PC-3 (cell line): ENCODE results near the gene FOXP1. TPM values are rescaled to one million over a fixed set of nuclear protein-coding genes. Genes with fewer than 3 reads are reported as not detected.

ENCODE experiments used
- ATAC-seq: fragments of 200-7000 bp; cut with Tn5 transposase; 2 replicates; pipeline ENCODE4 v1.9.1; 2020; ENCODE audit warnings: mild to moderate bottlenecking, moderate library complexity
- BruUV-seq: library from RNA; stranded (reverse); fragments of 400-500 nt; replicated peaks from 2 replicates; lab custom pipeline; 2021; lab: Mats Ljungman, UMichigan
- CTCF ChIA-PET: fragments of 300-600 bp; sonication (Branson Sonifier 250); formaldehyde crosslinking; loops from one replicate; lab custom pipeline; 2022; ENCODE audit warnings: antibody characterized with exemption; lab: Charles Lee
- POLR2A ChIA-PET: fragments of 300-600 bp; sonication (Branson Sonifier 250); formaldehyde crosslinking; loops from one replicate; lab custom pipeline; 2022; ENCODE audit warnings: antibody characterized with exemption; ENCODE audit not compliant: unreplicated experiment; lab: Charles Lee
- DNase-seq: peaks from one replicate; pipeline ENCODE4 v3.0.0-alpha.2; 2015
- H2AFZ ChIP-seq: fragments of 300-600 bp; sonication (generic); 2 replicates; pipeline ENCODE4 v1.6.0; 2016; ENCODE audit warnings: antibody characterized with exemption, low read length
- H3F3A ChIP-seq: fragments of 300-600 bp; sonication (generic); one replicate; pipeline ENCODE4 v1.6.0; 2017; ENCODE audit warnings: antibody characterized with exemption, low read length, control low read depth, mild to moderate bottlenecking; ENCODE audit not compliant: unreplicated experiment
- H3K27ac ChIP-seq: fragments of 300-600 bp; sonication (generic); 2 replicates; pipeline ENCODE4 v1.5.1; 2016; ENCODE audit warnings: mild to moderate bottlenecking, low read length
- H3K27me3 ChIP-seq: fragments of 300-600 bp; sonication (generic); 2 replicates; pipeline ENCODE4 v1.6.1; 2016; ENCODE audit warnings: low read length, mixed read lengths
- H3K36me3 ChIP-seq: fragments of 300-600 bp; sonication (generic); 2 replicates; pipeline ENCODE4 v1.6.1; 2016; ENCODE audit warnings: low read depth, mixed run types, low read length, mixed read lengths
- H3K4me1 ChIP-seq: fragments of 300-600 bp; sonication (generic); 2 replicates; pipeline ENCODE4 v1.5.1; 2016; ENCODE audit warnings: low read length; ENCODE audit not compliant: insufficient read depth
- H3K4me2 ChIP-seq: fragments of 300-600 bp; sonication (generic); 2 replicates; pipeline ENCODE4 v1.6.0; 2016; ENCODE audit warnings: low read length
- H3K4me3 ChIP-seq: fragments of 300-600 bp; sonication (generic); 2 replicates; pipeline ENCODE4 v1.5.1; 2016; ENCODE audit warnings: mild to moderate bottlenecking, low read length, mixed read lengths
- H3K79me2 ChIP-seq: fragments of 300-600 bp; sonication (generic); 2 replicates; pipeline ENCODE4 v1.6.1; 2017; ENCODE audit warnings: low read length, mixed read lengths
- H3K9ac ChIP-seq: fragments of 300-600 bp; sonication (generic); 2 replicates; pipeline ENCODE4 v1.6.0; 2016; ENCODE audit warnings: mild to moderate bottlenecking, low read length
- H3K9me2 ChIP-seq: fragments of 300-600 bp; sonication (generic); replicated peaks from 2 replicates; pipeline ENCODE4 v1.6.1; 2016; ENCODE audit warnings: mixed run types, low read length, mixed read lengths
- H3K9me3 ChIP-seq: fragments of 300-600 bp; sonication (generic); 2 replicates; pipeline ENCODE4 v1.6.1; 2016; ENCODE audit warnings: low read length, mixed read lengths
- H4K20me1 ChIP-seq: fragments of 300-600 bp; sonication (generic); 2 replicates; pipeline ENCODE4 v1.6.1; 2016; ENCODE audit warnings: low read length, mixed read lengths
- CTCF ChIP-seq: fragments of 300-600 bp; sonication (generic); conservative IDR thresholded peaks from 2 replicates; pipeline ENCODE4 v1.5.1; 2017; ENCODE audit warnings: antibody characterized with exemption, low read depth, mild to moderate bottlenecking, low read length
- EZH2 ChIP-seq: fragments of 300-600 bp; sonication (generic); IDR thresholded peaks from one replicate; pipeline ENCODE4 v1.6.1; 2017; ENCODE audit warnings: antibody characterized with exemption, mild to moderate bottlenecking, low read length; ENCODE audit not compliant: unreplicated experiment
- EZH2phosphoT487 ChIP-seq: fragments of 300-600 bp; sonication (generic); IDR thresholded peaks from 2 replicates; pipeline ENCODE4 v1.6.1; 2018; ENCODE audit warnings: mild to moderate bottlenecking, antibody characterized with exemption, low read length, borderline replicate concordance
- intact Hi-C: fragments of 100-400 bp; cut with micrococcal nuclease; formaldehyde crosslinking; loops from 2 replicates; pipeline ENCODE4 v1.9.0; 2023
- total RNA-seq: library from RNA; depleted of rRNA; stranded (reverse); fragments of >200 nt; gene quantifications from 2 replicates; pipeline ENCODE4 v1.2.3, GENCODE V29; 2014

Gene FOXP1
- total RNA-seq, 1 experiment from 2014 or later, result 35.3 TPM

GRCh38 chr3:71186801-71187200 is 396.7 kb downstream of the FOXP1 start:
- TF ChIP-seq EZH2phosphoT487, result no peak
- TF ChIP-seq CTCF, result no peak
- TF ChIP-seq EZH2, result no peak
- ChIA-PET CTCF (no interaction called here), POLR2A (no interaction called here)
- H2AFZ ChIP-seq, result no peak overlapping the region
- H3K9me3 ChIP-seq, result 0 out of 2 replicates have a peak, but pooled peaks cover 5% of the 10 kb centered on the region
- no peaks in the 10 kb centered on the region for H3K79me2 ChIP-seq
- intact Hi-C loops, result no loop called here
- H3K27me3 ChIP-seq, result no peaks in the 10 kb centered on the region
- H3K4me1 ChIP-seq, result no peaks in the 10 kb centered on the region; the same call in 1 of the 2 replicates
- no peak overlapping the region for H3K27ac ChIP-seq
- H3F3A ChIP-seq, result no peaks in the 10 kb centered on the region
- H3K4me3 ChIP-seq, result no peak overlapping the region
- H4K20me1 ChIP-seq, result no peaks in the 10 kb centered on the region
- no TSS peak for BruUV-seq
- H3K9me2 ChIP-seq, result no peaks in the 10 kb centered on the region
- H3K9ac ChIP-seq, result no peak overlapping the region
- H3K4me2 ChIP-seq, result no peak overlapping the region
- ATAC-seq (no peak), DNase-seq (no peak)
- H3K36me3 ChIP-seq, result no peaks in the 10 kb centered on the region; the same call in 1 of the 2 replicates

- TF ChIP-seq CTCF, result no peak
- TF ChIP-seq EZH2phosphoT487, result no peak
- TF ChIP-seq EZH2, result no peak
- DNase-seq, result peak; percentile 35
- Histone ChIP-seq H2AFZ (no peak overlapping the region), H3K27ac (no peak overlapping the region), H3K79me2 (no peaks in the 10 kb centered on the region), H3K36me3 (no peaks in the 10 kb centered on the region; the same call in 1 of the 2 replicates), H3K9me3 (0 out of 2 replicates have a peak, but pooled peaks cover 5% of the 10 kb centered on the region), H3K9me2 (no peaks in the 10 kb centered on the region), H3F3A (no peaks in the 10 kb centered on the region), H3K4me1 (no peaks in the 10 kb centered on the region; the same call in 1 of the 2 replicates), H3K27me3 (no peaks in the 10 kb centered on the region), H3K9ac (no peak overlapping the region), H4K20me1 (no peaks in the 10 kb centered on the region), H3K4me3 (no peak overlapping the region), H3K4me2 (no peak overlapping the region)
- ChIA-PET POLR2A (no interaction called here), CTCF (no interaction called here)
- intact Hi-C loops, result no loop called here
- ATAC-seq, result peak; percentile 29
- no TSS peak for BruUV-seq
Measured at GRCh38 chr3:71185733-71186455, 397.6 kb downstream of the FOXP1 start.

GRCh38 chr3:71184252-71184651 is 399.3 kb downstream of the FOXP1 start:
- ATAC-seq (no peak), DNase-seq (no peak)
- H3K36me3 ChIP-seq, result no peaks in the 10 kb centered on the region; the same call in 1 of the 2 replicates
- POLR2A ChIA-PET, result no interaction called here
- TF ChIP-seq EZH2phosphoT487 (no peak), CTCF (no peak), EZH2 (no peak)
- H4K20me1 ChIP-seq, result no peaks in the 10 kb centered on the region
- intact Hi-C loops, result no loop called here
- 0 out of 2 replicates have a peak, but pooled peaks cover 5% of the 10 kb centered on the region for H3K9me3 ChIP-seq
- H3K9ac ChIP-seq, result no peak overlapping the region
- H2AFZ ChIP-seq, result no peak overlapping the region
- no peaks in the 10 kb centered on the region for H3K9me2 ChIP-seq
- H3K79me2 ChIP-seq, result no peaks in the 10 kb centered on the region
- CTCF ChIA-PET, result no interaction called here
- no peaks in the 10 kb centered on the region; the same call in 1 of the 2 replicates for H3K4me1 ChIP-seq
- no peak overlapping the region for H3K27ac ChIP-seq
- H3K4me2 ChIP-seq, result no peak overlapping the region
- H3K4me3 ChIP-seq, result no peak overlapping the region
- H3K27me3 ChIP-seq, result no peaks in the 10 kb centered on the region
- BruUV-seq, result no TSS peak
- no peaks in the 10 kb centered on the region for H3F3A ChIP-seq
